ENCODE data around the gene IQCN.
A peak's percentile ranks its signal among the peaks of the same experiment; 100 is the strongest.

The IQCN gene

DNA sequence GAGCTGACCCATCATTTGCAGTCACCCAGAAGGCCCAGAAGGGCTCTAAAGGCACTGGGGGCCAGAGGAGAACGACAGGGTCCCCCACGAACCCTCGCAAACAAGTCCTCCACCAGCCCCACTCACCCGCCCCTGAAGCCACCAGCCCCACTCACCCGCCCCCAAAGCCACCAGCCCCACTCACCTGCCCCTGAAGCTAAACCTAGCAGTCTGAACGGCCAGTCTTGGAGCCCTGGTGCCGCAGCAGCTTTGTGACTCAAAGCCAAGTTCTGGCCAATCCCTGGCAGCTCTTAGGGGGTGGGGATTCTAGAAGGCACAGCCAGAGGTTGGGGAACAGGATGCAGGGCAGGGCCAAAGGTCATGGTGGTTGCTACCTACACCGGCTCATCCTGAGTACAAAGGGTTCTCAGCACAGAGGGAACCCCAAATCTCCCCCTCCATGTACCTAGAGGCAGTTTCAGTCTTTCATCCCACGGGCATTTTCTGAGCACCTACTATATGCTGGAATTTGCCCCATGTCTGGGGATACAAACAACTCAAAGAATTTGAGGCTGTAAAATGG lies at the start of gene IQCN:
Gene IQCN (minus strand): TSS at position 234 of the 562 bp plus-strand sequence. CDS start 4,974 bp downstream, outside the sequence.
- DNase-seq: peak in 1 of 58 donors; percentile 19

DNA sequence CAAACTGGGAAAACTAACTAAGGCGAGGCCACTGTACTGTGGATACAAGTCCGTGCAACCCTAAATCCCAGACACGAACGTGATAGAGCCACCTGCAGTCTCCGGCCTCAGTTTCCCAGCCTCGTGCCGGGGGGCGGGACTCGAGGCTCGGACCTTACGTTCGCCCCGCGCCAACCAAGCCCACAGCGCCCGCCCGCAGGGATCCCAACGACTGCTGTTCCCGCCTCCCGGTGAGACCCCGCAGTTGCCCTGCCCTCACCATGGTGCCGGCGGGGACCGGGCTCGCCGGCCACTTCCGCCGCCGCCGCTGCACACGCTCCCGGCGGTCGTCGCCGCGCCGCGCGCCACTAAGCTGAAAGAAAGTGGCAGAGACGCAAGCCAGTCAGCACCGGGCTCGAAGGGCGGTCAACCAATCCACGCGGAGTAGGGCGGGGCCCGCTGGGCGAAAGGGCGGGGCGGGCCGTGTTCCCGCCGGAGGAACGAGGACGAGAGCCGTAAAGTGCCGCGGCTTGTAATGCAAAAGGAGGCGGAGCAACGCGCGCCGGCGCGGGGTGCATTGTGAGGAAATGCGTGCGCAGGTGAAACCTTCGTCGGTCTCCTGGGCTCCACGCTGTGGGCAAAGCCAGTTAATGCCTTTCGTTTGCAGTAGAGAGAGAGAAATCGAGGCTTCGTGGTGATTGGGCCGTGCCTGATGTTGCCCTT lies 48.7 kb upstream of the IQCN start, which contains the start of gene LSM4:
Gene LSM4 (minus strand): TSS at position 318 of the 702 bp plus-strand sequence. CDS start 56 bp downstream, at position 262.
- peak; percentile 80 to 99 (median 96) for DNase-seq

- DNase-seq: peak in 5 of 58 donors; percentile 4 to 21 (median 11)
Observed at GRCh38 chr19:18322318-18322758, 48.1 kb upstream of the IQCN start.

GRCh38 chr19:18321734-18322102 lies 47.5 kb upstream of the IQCN start:
- no peak for DNase-seq

- no peak for DNase-seq
Observed at GRCh38 chr19:18320865-18321733, 46.8 kb upstream of the IQCN start.

GRCh38 chr19:18319591-18320135 lies 45.4 kb upstream of the IQCN start:
- DNase-seq: no peak

DNA sequence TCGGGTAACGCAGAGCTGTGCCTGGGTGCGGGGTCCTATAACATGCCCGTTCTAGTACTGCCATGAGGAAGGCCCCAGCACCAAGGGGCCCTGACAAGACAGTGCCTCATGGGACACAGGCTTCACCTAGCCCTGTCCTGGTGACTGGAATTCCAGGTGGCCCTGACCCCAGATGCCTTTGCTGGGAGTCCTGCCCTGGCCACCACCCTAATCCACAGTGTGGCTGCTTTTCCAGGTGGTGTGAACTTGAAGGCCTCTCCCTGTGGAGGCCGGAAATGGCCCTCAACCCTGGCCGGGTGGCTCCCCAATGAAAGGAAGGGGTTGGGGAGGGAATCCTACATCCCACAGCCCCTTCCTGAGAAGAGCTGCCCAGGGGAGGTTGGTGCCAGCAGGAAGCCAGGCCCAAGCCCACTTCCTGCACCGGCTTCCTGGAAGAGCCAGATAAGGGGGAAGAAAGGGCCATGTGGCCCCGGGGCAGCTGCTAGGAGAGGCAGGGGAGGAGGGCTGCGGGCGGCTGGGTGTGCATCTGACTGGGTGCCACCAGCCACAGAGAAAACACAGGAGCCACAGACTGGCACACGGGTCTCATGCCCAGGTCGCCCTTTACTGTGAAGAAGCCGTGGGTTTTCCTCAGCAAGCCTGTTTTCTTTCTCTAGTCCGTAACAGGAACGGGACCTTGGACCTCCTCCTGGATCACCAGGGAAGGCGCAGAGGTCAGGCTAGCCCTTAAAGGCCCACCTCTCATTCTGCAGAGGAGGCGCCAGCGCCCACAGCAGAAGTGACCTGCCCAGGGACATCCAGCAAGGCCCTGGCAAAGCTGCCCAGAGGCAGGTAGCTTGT lies 43.9 kb upstream of the IQCN start:
- DNase-seq: peak in 6 of 58 donors; percentile 5 to 25 (median 9)

DNA sequence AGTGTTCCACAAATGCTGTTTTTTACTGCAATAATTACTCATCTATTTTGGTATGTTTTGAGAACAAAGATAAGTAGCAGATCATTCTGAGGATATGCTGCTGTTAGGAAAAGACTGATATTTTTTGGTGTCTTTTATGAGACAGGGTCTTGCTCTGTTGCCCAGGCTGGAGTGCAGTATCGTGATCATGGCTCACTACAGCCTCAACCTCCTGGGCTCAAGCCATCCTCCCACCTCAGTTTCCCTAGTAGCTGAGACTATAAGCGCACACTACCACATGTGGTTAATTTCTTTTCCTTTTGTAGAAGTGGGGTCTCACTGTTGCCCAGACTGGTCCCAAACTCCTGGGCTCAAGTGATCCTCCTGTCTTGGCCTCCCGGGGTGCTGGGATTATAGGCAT lies 39.1 kb upstream of the IQCN start:
- DNase-seq: no peak

DNA sequence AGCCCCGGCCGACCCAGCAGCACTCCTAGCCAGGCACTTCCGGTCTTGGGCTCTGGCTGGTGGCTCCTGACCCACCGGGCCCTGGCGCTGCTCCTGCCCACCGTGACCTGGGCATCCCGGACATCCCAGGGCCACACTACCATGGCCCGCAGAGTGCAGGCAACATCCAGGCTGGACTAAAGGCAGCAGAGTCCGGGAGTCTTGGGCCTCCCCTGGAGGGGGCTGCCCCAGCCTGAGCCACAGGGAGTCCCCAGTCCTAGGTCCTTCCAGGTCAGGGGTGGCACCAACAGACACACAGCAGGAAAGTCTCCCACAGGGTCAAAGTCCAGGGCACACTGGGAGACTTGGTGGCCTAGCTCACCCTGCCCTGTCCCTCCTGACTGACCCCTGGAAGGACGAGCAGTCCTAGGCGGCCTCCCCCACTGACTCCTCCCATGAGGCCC lies 37.9 kb upstream of the IQCN start:
- no peak for DNase-seq

- DNase-seq: no peak
Observed at GRCh38 chr19:18311502-18312091, 37.3 kb upstream of the IQCN start.

DNA sequence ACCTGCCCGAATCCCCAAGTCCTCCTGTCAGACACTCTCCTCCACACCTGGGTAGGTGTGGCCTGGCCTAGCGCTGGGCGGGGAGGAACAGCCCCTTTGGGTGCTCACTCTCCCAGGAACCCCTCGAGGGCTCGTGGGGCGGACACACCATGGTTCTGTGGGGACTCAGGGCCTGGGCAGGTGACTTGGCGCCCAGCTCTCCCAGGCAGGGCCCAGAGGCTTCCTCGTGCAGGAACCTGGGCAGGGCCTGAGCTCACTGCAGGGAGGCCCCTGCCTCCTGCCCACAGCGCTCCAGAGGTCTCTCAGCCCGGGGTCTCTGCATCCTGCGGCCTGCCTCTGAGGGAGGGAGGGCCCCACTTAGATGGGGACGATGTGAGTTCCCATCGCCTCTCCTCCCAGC lies 36.7 kb upstream of the IQCN start:
- no peak for DNase-seq

- no peak for DNase-seq
Observed at GRCh38 chr19:18310118-18310909, 36.1 kb upstream of the IQCN start.

DNA sequence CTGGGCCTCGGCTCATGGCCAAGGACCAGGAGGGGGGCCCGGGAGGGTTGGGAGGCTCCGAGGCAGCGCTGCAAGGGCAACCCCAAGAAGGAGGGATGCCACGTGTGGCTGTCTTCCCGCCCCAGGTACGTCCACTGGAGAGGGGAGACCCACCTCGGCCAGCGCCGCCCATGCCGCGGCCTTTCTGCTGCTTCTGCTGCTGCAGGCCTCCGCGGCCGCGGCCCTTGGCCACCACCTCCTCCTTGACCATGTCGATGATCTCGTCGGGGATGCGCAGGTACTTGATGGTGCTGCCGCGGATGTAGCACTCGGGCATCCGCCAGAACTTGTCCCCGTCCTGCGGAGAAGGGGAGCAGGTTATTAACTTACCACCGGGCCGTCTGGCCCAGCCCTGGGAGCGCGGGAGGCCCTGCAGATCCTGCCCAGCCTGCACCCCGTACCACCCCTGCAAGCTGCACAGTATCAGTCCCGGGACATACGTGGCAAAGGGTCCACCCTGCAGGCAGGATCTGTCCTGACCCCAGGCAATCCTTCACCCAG lies 35.3 kb upstream of the IQCN start:
- no peak for DNase-seq

GRCh38 chr19:18308948-18309325 lies 34.7 kb upstream of the IQCN start:
- DNase-seq: no peak

GRCh38 chr19:18308051-18308947 lies 34.0 kb upstream of the IQCN start:
- DNase-seq: no peak

DNA sequence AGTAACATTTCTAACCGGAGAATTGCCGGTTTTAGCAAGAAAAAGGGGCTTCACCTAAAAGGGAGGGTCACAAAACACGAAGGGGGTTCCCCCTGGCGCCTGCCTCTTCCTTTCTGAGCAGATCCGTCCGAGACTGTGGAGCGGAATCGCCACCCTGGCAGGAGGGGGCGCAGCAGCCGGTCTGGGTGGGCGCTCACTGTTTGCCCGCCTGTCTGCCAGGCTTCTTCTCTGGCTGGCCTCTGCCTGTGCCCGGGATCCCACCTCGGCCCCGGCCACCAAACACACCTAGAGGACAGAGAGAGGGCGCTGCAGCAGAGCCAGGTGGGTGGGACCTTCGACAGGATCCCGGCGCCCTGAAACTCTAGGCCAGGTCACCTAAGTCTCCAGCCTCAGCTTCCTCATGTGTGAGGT lies 33.0 kb upstream of the IQCN start:
- peak in 4 of 58 donors; percentile 15 to 50 (median 44) for DNase-seq

DNA sequence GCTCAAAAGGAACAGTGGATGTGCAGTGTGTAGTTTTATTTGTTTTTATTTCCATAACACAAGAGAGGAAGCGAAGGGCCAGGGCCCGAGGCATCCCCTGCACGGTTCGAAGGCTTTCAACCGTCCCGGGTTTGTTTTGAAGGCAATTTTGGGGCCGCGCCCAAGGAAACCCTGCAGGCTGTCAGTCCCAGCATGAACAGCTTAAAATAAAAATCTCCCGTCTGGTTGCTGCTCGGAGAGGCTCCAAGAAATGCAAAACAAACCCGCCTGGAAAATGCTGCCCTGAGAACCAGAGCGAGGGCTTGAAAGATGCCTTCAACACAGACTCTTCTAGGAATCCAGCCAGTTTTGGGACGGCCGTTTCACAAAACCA lies 32.6 kb upstream of the IQCN start:
- peak in 46 of 58 donors; percentile 8 to 75 (median 36) for DNase-seq
